Colon (tissue), 2 donors: ENCODE results near the gene TSPEAR.
"Not testable (repeated sequence)": the region's sequence is repeated elsewhere in the genome, so short reads cannot be mapped to it uniquely, and the experiment has no call there.

Experiments used
- FAIRE-seq: peaks from 2 replicates; lab custom pipeline; 2012; peaks lifted over from hg19 to GRCh38; lab: Jason Lieb, UNC
- donor health status: control.
- donor health status: control.

TSPEAR gene

GRCh38 chr21:44482581-44483287, 228.6 kb downstream of the TSPEAR start:
- no peak for FAIRE-seq

GRCh38 chr21:44480200-44481053, 230.9 kb downstream of the TSPEAR start:
- FAIRE-seq: no peak

- FAIRE-seq: not testable (repeated sequence)
Measured at GRCh38 chr21:44479556-44480199, 231.7 kb downstream of the TSPEAR start.

- no peak for FAIRE-seq
Measured at GRCh38 chr21:44478801-44479167, 232.6 kb downstream of the TSPEAR start.

GRCh38 chr21:44478124-44478800, 233.1 kb downstream of the TSPEAR start:
- FAIRE-seq: no peak

- no peak for FAIRE-seq
Measured at GRCh38 chr21:44477712-44478111, 233.7 kb downstream of the TSPEAR start.

- FAIRE-seq: no peak
Measured at GRCh38 chr21:44477131-44477530, 234.2 kb downstream of the TSPEAR start.

GRCh38 chr21:44475266-44475845, 236.0 kb downstream of the TSPEAR start:
- no peak for FAIRE-seq

GRCh38 chr21:44473915-44474555, 237.3 kb downstream of the TSPEAR start:
- FAIRE-seq: no peak

GRCh38 chr21:44471996-44472395, 239.4 kb downstream of the TSPEAR start:
- no peak for FAIRE-seq

GRCh38 chr21:44471341-44471740, 240.0 kb downstream of the TSPEAR start:
- no peak for FAIRE-seq

- FAIRE-seq: no peak
Measured at GRCh38 chr21:44467859-44468195, 243.5 kb downstream of the TSPEAR start.

- FAIRE-seq: no peak
Measured at GRCh38 chr21:44466996-44467858, 244.1 kb downstream of the TSPEAR start.

- FAIRE-seq: no peak
Measured at GRCh38 chr21:44466351-44466954, 244.9 kb downstream of the TSPEAR start.

GRCh38 chr21:44464351-44464750, 247.0 kb downstream of the TSPEAR start:
- no peak for FAIRE-seq

- FAIRE-seq: no peak
Measured at GRCh38 chr21:44463724-44464123, 247.6 kb downstream of the TSPEAR start.

- no peak for FAIRE-seq
Measured at GRCh38 chr21:44462834-44463200, 248.6 kb downstream of the TSPEAR start.

GRCh38 chr21:44462086-44462833, 249.1 kb downstream of the TSPEAR start:
- FAIRE-seq: no peak

GRCh38 chr21:44461464-44462001, 249.8 kb downstream of the TSPEAR start:
- no peak for FAIRE-seq
